HepG2 (cell line): ENCODE measurements around the gene GJD3. TPM values are rescaled to one million over a fixed set of nuclear protein-coding genes. Genes with fewer than 3 reads are reported as not detected.

Experiments
- CEBPG ChIP-seq: IDR thresholded peaks from 2 replicates; pipeline ENCODE4 v1.6.1; 2016
- HIVEP1 ChIP-seq: sonication (generic); formaldehyde crosslinking; IDR thresholded peaks from 2 replicates; pipeline ENCODE4 v1.4.0; 2020; ENCODE audit warnings: mild to moderate bottlenecking, missing genetic modification reagents
- RARA ChIP-seq: IDR thresholded peaks from 2 replicates; pipeline ENCODE4 v1.6.1; 2016; ENCODE audit warnings: missing genetic modification reagents, missing compliant biosample characterization
- RBM39 ChIP-seq: fragments of 200-400 bp; formaldehyde crosslinking; IDR thresholded peaks from one replicate; pipeline ENCODE4 v1.6.1; 2018; ENCODE audit warnings: antibody characterized with exemption, mild to moderate bottlenecking, low read depth, low read length; ENCODE audit not compliant: poor library complexity, severe bottlenecking
- SMAD3 ChIP-seq: sonication (generic); formaldehyde crosslinking; IDR thresholded peaks from 2 replicates; pipeline ENCODE4 v1.4.0; 2020; ENCODE audit warnings: missing genetic modification reagents
- TAF15 ChIP-seq: fragments of 200-400 bp; formaldehyde crosslinking; IDR thresholded peaks from one replicate; pipeline ENCODE4 v1.6.1; 2018; ENCODE audit warnings: mild to moderate bottlenecking, low read depth, low read length; ENCODE audit not compliant: poor library complexity, severe bottlenecking
- TBX2 ChIP-seq: sonication (generic); formaldehyde crosslinking; IDR thresholded peaks from 2 replicates; pipeline ENCODE4 v1.5.0; 2020; ENCODE audit warnings: missing genetic modification reagents, mild to moderate bottlenecking, borderline replicate concordance
- ZC3H4 ChIP-seq: sonication (generic); formaldehyde crosslinking; IDR thresholded peaks from 2 replicates; pipeline ENCODE4 v1.4.0; 2020; ENCODE audit warnings: missing genetic modification reagents, borderline replicate concordance
- ZNF136 ChIP-seq: sonication (generic); formaldehyde crosslinking; IDR thresholded peaks from 2 replicates; pipeline ENCODE4 v1.8.1; 2022; ENCODE audit warnings: low read depth, mild to moderate bottlenecking, moderate library complexity, missing genetic modification reagents
- ZNF329 ChIP-seq: sonication (generic); formaldehyde crosslinking; IDR thresholded peaks from 2 replicates; pipeline ENCODE4 v1.9.0; 2021; ENCODE audit warnings: low read depth, mild to moderate bottlenecking, missing genetic modification reagents
- ZNF598 ChIP-seq: sonication (generic); formaldehyde crosslinking; IDR thresholded peaks from 2 replicates; pipeline ENCODE4 v1.5.1; 2020; ENCODE audit warnings: mild to moderate bottlenecking, missing genetic modification reagents, borderline replicate concordance
- ZNF616 ChIP-seq: sonication (generic); formaldehyde crosslinking; IDR thresholded peaks from 2 replicates; pipeline ENCODE4 v1.5.0; 2020; ENCODE audit warnings: low read depth, mild to moderate bottlenecking, missing genetic modification reagents
- ZNF644 ChIP-seq: IDR thresholded peaks from 2 replicates; pipeline ENCODE4 v1.6.1; 2016; ENCODE audit warnings: low read depth
- polyA plus RNA-seq, 8 experiments: library from polyadenylated mRNA; depleted of rRNA in 3 of 8; stranded (reverse) in 7 of 8; unstranded in 1 of 8; fragments of >200 nt; fragmentation: Illumina TruSeq in 4 of 8; extraction: Trizol in 4 of 8; gene quantifications; 2 replicates each; pipeline versions ENCODE4 v1.2.1 to v1.2.3, GENCODE V29; 2011 to 2016; ENCODE audit warnings: low read depth in 4 of 8, missing spikeins in 1 of 8, mixed read lengths in 1 of 8; ENCODE audit not compliant: insufficient read depth in 1 of 8
- total RNA-seq, 5 experiments: library from RNA; depleted of rRNA; stranded (reverse); fragments of >200 nt; fragmentation: Illumina TruSeq; extraction: Trizol; gene quantifications; 2 replicates each; pipeline ENCODE4 v1.2.3, GENCODE V29; 2016; ENCODE audit warnings: low read depth in 1 of 5
- TF ChIP-seq, protein P1 (sequence below): sonication (generic); formaldehyde crosslinking; IDR thresholded peaks from 2 replicates; pipeline ENCODE4 v1.4.0; 2020; ENCODE audit warnings: low read depth, mild to moderate bottlenecking, missing genetic modification reagents
- TF ChIP-seq, protein P2 (sequence below): sonication (generic); formaldehyde crosslinking; conservative IDR thresholded peaks from 2 replicates; pipeline ENCODE4 v1.8.0; 2022; ENCODE audit warnings: mild to moderate bottlenecking, moderate library complexity, missing genetic modification reagents
- TF ChIP-seq, protein P3 (sequence below): sonication (generic); formaldehyde crosslinking; IDR thresholded peaks from 2 replicates; pipeline ENCODE4 v1.5.0; 2020; ENCODE audit warnings: mild to moderate bottlenecking, missing genetic modification reagents, borderline replicate concordance
- TF ChIP-seq, protein P4 (sequence below): sonication (generic); formaldehyde crosslinking; IDR thresholded peaks from 2 replicates; pipeline ENCODE4 v1.4.0; 2020; ENCODE audit warnings: missing genetic modification reagents, low read depth, mild to moderate bottlenecking, borderline replicate concordance
- TF ChIP-seq, protein P5 (sequence below): IDR thresholded peaks from 2 replicates; pipeline ENCODE4 v1.6.1; 2016; ENCODE audit warnings: low read depth, borderline replicate concordance
- TF ChIP-seq, protein P6 (sequence below): sonication (generic); formaldehyde crosslinking; IDR thresholded peaks from 2 replicates; pipeline ENCODE4 v1.4.0; 2020; ENCODE audit warnings: missing genetic modification reagents

Gene GJD3
- total and polyA plus RNA-seq, 2 of the 13 experiments (the other 11 are each of a cell fraction or from before 2014, with no cell fraction given), result not detected

DNA sequence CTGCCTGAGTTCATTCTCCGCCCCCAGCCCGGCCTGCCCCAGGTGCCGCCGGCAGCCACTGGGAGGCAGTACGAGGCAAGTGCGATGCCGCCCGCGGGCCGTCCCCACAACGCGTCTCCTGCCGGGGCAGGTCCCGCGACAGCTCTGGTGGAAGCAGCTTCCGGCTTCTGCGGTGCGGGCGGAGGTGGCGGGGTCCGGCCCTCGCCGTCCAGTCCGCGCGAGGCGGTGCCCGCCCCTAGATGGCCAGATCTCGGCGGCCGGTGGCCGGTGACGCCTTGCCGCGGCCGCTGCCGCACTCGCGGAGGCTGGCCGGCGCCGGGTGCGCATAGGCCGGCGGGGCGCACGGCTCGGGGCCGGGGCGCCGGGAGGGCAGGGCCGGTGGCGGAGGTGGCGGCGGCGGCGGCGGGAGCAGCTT, 1.8 kb downstream of the GJD3 start (continued):
- TF ChIP-seq, protein P1, sequence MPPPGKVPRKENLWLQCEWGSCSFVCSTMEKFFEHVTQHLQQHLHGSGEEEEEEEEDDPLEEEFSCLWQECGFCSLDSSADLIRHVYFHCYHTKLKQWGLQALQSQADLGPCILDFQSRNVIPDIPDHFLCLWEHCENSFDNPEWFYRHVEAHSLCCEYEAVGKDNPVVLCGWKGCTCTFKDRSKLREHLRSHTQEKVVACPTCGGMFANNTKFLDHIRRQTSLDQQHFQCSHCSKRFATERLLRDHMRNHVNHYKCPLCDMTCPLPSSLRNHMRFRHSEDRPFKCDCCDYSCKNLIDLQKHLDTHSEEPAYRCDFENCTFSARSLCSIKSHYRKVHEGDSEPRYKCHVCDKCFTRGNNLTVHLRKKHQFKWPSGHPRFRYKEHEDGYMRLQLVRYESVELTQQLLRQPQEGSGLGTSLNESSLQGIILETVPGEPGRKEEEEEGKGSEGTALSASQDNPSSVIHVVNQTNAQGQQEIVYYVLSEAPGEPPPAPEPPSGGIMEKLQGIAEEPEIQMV (CRISPR knock-in tag), result peak; percentile 87; the same call in 1 of the 2 replicates
- 0 out of 2 replicates have a peak, but pooled peaks have one; percentile 68 for TF ChIP-seq ZNF616 (CRISPR knock-in tag)
- TF ChIP-seq, protein P2, sequence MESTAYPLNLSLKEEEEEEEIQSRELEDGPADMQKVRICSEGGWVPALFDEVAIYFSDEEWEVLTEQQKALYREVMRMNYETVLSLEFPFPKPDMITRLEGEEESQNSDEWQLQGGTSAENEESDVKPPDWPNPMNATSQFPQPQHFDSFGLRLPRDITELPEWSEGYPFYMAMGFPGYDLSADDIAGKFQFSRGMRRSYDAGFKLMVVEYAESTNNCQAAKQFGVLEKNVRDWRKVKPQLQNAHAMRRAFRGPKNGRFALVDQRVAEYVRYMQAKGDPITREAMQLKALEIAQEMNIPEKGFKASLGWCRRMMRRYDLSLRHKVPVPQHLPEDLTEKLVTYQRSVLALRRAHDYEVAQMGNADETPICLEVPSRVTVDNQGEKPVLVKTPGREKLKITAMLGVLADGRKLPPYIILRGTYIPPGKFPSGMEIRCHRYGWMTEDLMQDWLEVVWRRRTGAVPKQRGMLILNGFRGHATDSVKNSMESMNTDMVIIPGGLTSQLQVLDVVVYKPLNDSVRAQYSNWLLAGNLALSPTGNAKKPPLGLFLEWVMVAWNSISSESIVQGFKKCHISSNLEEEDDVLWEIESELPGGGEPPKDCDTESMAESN (CRISPR knock-in tag), result peak; percentile 80; the same call in 1 of the 2 replicates
- 0 out of 2 replicates have a peak, but pooled peaks have one; percentile 36 for TF ChIP-seq ZNF329 (CRISPR knock-in tag)
- peak; percentile 53; the same call in 1 of the 2 replicates for TF ChIP-seq HIVEP1
- peak; percentile 88 for TF ChIP-seq TBX2 (CRISPR knock-in tag)
- TF ChIP-seq CEBPG (CRISPR knock-in tag), result 0 out of 2 replicates have a peak, but pooled peaks have one; percentile 53
- TF ChIP-seq ZC3H4 (CRISPR knock-in tag), result no peak
- TF ChIP-seq RBM39, result peak; percentile 74
- peak; percentile 42 for TF ChIP-seq TAF15
- TF ChIP-seq, protein P3, sequence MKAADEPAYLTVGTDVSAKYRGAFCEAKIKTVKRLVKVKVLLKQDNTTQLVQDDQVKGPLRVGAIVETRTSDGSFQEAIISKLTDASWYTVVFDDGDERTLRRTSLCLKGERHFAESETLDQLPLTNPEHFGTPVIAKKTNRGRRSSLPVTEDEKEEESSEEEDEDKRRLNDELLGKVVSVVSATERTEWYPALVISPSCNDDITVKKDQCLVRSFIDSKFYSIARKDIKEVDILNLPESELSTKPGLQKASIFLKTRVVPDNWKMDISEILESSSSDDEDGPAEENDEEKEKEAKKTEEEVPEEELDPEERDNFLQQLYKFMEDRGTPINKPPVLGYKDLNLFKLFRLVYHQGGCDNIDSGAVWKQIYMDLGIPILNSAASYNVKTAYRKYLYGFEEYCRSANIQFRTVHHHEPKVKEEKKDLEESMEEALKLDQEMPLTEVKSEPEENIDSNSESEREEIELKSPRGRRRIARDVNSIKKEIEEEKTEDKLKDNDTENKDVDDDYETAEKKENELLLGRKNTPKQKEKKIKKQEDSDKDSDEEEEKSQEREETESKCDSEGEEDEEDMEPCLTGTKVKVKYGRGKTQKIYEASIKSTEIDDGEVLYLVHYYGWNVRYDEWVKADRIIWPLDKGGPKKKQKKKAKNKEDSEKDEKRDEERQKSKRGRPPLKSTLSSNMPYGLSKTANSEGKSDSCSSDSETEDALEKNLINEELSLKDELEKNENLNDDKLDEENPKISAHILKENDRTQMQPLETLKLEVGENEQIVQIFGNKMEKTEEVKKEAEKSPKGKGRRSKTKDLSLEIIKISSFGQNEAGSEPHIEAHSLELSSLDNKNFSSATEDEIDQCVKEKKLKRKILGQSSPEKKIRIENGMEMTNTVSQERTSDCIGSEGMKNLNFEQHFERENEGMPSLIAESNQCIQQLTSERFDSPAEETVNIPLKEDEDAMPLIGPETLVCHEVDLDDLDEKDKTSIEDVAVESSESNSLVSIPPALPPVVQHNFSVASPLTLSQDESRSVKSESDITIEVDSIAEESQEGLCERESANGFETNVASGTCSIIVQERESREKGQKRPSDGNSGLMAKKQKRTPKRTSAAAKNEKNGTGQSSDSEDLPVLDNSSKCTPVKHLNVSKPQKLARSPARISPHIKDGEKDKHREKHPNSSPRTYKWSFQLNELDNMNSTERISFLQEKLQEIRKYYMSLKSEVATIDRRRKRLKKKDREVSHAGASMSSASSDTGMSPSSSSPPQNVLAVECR (CRISPR knock-in tag), result peak; percentile 78; the same call in 1 of the 2 replicates
- TF ChIP-seq, protein P4, sequence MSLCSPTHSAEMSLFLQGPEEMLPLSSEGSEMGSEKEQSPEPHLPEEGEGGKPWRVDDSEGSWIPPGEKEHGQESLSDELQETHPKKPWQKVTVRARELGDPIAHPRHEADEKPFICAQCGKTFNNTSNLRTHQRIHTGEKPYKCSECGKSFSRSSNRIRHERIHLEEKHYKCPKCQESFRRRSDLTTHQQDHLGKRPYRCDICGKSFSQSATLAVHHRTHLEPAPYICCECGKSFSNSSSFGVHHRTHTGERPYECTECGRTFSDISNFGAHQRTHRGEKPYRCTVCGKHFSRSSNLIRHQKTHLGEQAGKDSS (CRISPR knock-in tag), result peak; percentile 96; the same call in 1 of the 2 replicates
- 0 out of 2 replicates have a peak, but pooled peaks have one; percentile 27 for TF ChIP-seq RARA (CRISPR knock-in tag)
- TF ChIP-seq, protein P5, sequence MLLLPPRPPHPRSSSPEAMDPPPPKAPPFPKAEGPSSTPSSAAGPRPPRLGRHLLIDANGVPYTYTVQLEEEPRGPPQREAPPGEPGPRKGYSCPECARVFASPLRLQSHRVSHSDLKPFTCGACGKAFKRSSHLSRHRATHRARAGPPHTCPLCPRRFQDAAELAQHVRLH (CRISPR knock-in tag), result peak; percentile 98; the same call in 1 of the 2 replicates
- peak; percentile 81; the same call in 1 of the 2 replicates for TF ChIP-seq SMAD3 (CRISPR knock-in tag)
- 0 out of 2 replicates have a peak, but pooled peaks have one; percentile 58 for TF ChIP-seq ZNF136 (CRISPR knock-in tag)
- TF ChIP-seq ZNF598, result peak; percentile 98; the same call in 1 of the 2 replicates
- TF ChIP-seq ZNF644 (CRISPR knock-in tag), result no peak
- TF ChIP-seq, protein P6, sequence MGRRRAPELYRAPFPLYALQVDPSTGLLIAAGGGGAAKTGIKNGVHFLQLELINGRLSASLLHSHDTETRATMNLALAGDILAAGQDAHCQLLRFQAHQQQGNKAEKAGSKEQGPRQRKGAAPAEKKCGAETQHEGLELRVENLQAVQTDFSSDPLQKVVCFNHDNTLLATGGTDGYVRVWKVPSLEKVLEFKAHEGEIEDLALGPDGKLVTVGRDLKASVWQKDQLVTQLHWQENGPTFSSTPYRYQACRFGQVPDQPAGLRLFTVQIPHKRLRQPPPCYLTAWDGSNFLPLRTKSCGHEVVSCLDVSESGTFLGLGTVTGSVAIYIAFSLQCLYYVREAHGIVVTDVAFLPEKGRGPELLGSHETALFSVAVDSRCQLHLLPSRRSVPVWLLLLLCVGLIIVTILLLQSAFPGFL (CRISPR knock-in tag), result 0 out of 2 replicates have a peak, but pooled peaks have one; percentile 15
